Effector CD4-positive, alpha-beta T cell (primary cell): Measurements from ENCODE around the gene IQCC.

Experiments used
- DNase-seq: peaks from one replicate; pipeline ENCODE4 v3.0.0-alpha.2; 2020

IQCC gene

GRCh38 chr1:32195972-32196823 is 9.3 kb upstream of the IQCC start:
- no peak for DNase-seq

- DNase-seq: no peak
These were observed 8.4 kb upstream of the IQCC start for GRCh38 chr1:32197074-32197473.

GRCh38 chr1:32197837-32198236 is 7.6 kb upstream of the IQCC start:
- no peak for DNase-seq

- no peak for DNase-seq
These were observed 7.0 kb upstream of the IQCC start for GRCh38 chr1:32198237-32199042.

- no peak for DNase-seq
These were observed 6.3 kb upstream of the IQCC start for GRCh38 chr1:32199043-32199716.

GRCh38 chr1:32199717-32200072 is 5.8 kb upstream of the IQCC start:
- no peak for DNase-seq

- peak; percentile 40 for DNase-seq
These were observed 5.1 kb upstream of the IQCC start, which contains the start of gene CCDC28B for GRCh38 chr1:32200226-32201010. TSS of gene CCDC28B (plus strand) at chr1:32200595. CDS start at chr1:32201936, 1,341 bp downstream.

GRCh38 chr1:32201011-32201855 is 4.2 kb upstream of the IQCC start:
- peak; percentile 72 for DNase-seq

- no peak for DNase-seq
These were observed 519 bp upstream of the IQCC start for GRCh38 chr1:32204943-32205361.

GRCh38 chr1:32208469-32208868 is 3.0 kb downstream of the IQCC start:
- no peak for DNase-seq

GRCh38 chr1:32208891-32209328 is 3.4 kb downstream of the IQCC start, which contains the start of gene DCDC2B:
TSS of gene DCDC2B (plus strand) at chr1:32209089. CDS start at chr1:32209094, 5 bp downstream.
- no peak for DNase-seq

- peak; percentile 46 for DNase-seq
These were observed 10.4 kb downstream of the IQCC start for GRCh38 chr1:32215629-32216480.

GRCh38 chr1:32216566-32216965 is 11.1 kb downstream of the IQCC start:
- no peak for DNase-seq

GRCh38 chr1:32219022-32219421 is 13.6 kb downstream of the IQCC start:
- no peak for DNase-seq

- no peak for DNase-seq
These were observed 15.5 kb downstream of the IQCC start for GRCh38 chr1:32220746-32221580.

GRCh38 chr1:32221581-32221979 is 16.1 kb downstream of the IQCC start:
- no peak for DNase-seq

GRCh38 chr1:32221980-32222755 is 16.7 kb downstream of the IQCC start, which contains the start of the genes EIF3I and TMEM234:
TSS of gene EIF3I (plus strand) at chr1:32222407. CDS start at chr1:32222442, 35 bp downstream.
TSS of gene TMEM234 (minus strand) at chr1:32222353. CDS start at chr1:32222322, 31 bp downstream.
- DNase-seq: peak; percentile 90

GRCh38 chr1:32223683-32224082 is 18.2 kb downstream of the IQCC start:
- no peak for DNase-seq
